Memory B cell (primary cell): ENCODE data around the gene ABHD17B.
A peak's percentile ranks its signal among the peaks of the same experiment; 100 is the strongest.

Experiments used
- ATAC-seq: fragments of 150-1000 bp; cut with Tn5 transposase; 2 replicates; pipeline ENCODE4 v1.10.0; 2021; ENCODE audit warnings: low read depth, mild to moderate bottlenecking, moderate library complexity
- DNase-seq, 2 donors: peaks; one replicate each; pipeline ENCODE4 v3.0.0; 2022; ENCODE audit warnings: low spot score in 2 of 2
- H3K27ac Mint-ChIP-seq: one replicate; pipeline ENCODE4 v1.8.0; 2022; ENCODE audit warnings: mild to moderate bottlenecking, moderate library complexity, mixed read lengths
- H3K27me3 Mint-ChIP-seq: one replicate; pipeline ENCODE4 v1.8.0; 2022; ENCODE audit warnings: mixed read lengths
- H3K36me3 Mint-ChIP-seq: one replicate; pipeline ENCODE4 v1.8.0; 2022; ENCODE audit warnings: mild to moderate bottlenecking, mixed read lengths
- H3K4me1 Mint-ChIP-seq: one replicate; pipeline ENCODE4 v1.8.0; 2022; ENCODE audit warnings: mixed read lengths
- H3K4me3 Mint-ChIP-seq: one replicate; pipeline ENCODE4 v1.8.0; 2022; ENCODE audit warnings: mild to moderate bottlenecking, moderate library complexity, mixed read lengths
- H3K9me3 Mint-ChIP-seq: one replicate; pipeline ENCODE4 v1.8.0; 2022; ENCODE audit warnings: mixed read lengths

The ABHD17B gene

DNA sequence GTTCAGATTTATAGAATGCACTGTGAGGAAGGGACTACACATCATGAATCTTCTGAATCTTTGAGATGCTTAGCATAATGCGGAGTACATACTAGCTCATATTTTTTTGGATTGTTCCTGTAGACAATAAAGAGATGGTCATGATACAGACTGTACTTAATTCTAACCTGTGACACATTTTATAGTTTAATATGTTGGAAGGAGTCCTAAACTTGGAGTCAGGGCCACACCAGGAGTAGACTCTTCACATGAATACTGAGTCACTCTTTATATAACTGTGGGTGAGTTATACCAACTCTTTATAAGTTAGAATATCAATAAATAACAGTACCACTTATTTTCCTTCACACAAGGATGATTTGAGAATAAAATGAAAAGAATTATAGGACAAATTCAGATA lies 17.4 kb upstream of the ABHD17B start:
- peaks cover 9% of the 10 kb centered on the region for H3K36me3 Mint-ChIP-seq
- DNase-seq, result no peak
- no peak overlapping the region for H3K27ac Mint-ChIP-seq
- H3K4me3 Mint-ChIP-seq, result no peak overlapping the region
- ATAC-seq, result no peak
- H3K27me3 Mint-ChIP-seq, result no peaks in the 10 kb centered on the region
- H3K9me3 Mint-ChIP-seq, result peaks cover 2% of the 10 kb centered on the region
- peaks cover 8% of the 10 kb centered on the region for H3K4me1 Mint-ChIP-seq

DNA sequence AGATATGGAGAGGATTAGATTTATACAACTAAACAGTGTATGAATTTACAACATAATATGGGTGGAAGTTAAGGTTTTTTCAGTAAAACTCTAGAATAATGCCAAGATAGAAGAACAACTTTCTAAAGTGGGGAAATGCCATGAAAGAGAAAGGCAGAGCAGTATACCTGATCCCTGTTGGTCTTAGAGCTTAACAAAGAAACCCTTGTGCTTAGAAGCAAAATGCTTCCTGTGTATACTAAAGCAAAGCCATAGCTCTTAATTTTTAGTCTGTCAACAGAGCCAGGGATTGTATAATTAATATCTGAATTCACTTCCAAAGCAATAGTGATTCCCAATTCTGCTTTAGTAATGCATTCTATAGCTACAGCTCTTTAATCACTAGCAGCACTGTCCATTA lies 14.8 kb upstream of the ABHD17B start:
- Mint-ChIP-seq H3K27ac (no peak overlapping the region), H3K36me3 (peaks cover 12% of the 10 kb centered on the region), H3K9me3 (no peaks in the 10 kb centered on the region), H3K27me3 (no peaks in the 10 kb centered on the region), H3K4me3 (no peak overlapping the region), H3K4me1 (peaks cover 18% of the 10 kb centered on the region)
- DNase-seq, result no peak
- no peak for ATAC-seq

DNA sequence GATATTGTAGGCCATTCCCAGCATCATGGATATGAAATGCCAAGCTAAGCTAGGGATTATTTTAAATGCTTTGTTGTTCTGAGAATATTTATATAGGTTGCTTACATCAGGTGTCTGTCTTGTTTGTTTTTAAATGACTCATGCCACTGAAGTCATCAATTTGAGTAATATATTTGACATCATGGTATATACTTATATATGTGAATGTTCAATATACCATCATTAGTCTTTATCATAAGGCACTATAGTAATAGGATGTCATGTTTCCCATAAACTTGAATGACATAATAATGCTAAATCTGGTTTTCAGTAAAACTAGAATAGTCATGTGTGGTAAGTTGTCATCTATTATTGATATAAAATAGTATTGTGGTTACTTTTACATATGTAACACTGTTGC lies 13.6 kb upstream of the ABHD17B start:
- Mint-ChIP-seq H3K4me1 (peaks cover 14% of the 10 kb centered on the region), H3K27ac (no peak overlapping the region), H3K27me3 (no peaks in the 10 kb centered on the region), H3K36me3 (peaks cover 13% of the 10 kb centered on the region), H3K4me3 (no peak overlapping the region), H3K9me3 (no peaks in the 10 kb centered on the region)
- ATAC-seq (no peak), DNase-seq (no peak)

DNA sequence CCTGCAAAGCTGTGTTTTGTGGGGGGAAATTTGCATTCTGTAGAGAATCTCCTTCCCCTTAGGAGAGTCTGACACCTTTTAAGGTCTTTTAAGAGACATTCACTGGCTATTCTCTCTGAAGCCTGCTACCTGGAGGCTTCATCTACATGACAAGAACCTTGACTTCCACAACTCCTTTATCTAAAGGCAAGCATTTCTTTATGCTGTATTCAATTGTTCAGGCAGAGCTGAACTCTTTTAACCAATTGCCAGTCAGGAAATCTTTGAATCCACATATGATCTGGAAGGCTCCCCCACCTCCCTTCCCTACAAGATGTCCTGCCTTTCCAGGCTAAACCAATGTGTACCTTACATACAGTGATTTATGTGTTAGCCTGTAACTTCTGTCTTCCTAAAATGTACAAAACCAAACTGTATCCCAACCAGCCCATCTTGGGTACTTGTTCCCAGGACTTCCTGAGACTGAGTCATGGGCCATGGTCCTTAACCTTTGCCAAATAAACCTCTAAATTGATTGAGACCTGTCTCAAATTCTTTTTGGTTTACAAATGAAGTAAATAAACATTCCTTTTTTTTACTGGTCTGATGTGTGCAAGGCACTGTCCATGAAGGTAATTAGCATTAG lies 10.3 kb upstream of the ABHD17B start:
- no peak for DNase-seq
- Mint-ChIP-seq H3K9me3 (no peaks in the 10 kb centered on the region), H3K27ac (no peak overlapping the region), H3K4me3 (no peak overlapping the region), H3K4me1 (peaks cover 11% of the 10 kb centered on the region), H3K36me3 (peaks cover 22% of the 10 kb centered on the region), H3K27me3 (no peaks in the 10 kb centered on the region)
- no peak for ATAC-seq

DNA sequence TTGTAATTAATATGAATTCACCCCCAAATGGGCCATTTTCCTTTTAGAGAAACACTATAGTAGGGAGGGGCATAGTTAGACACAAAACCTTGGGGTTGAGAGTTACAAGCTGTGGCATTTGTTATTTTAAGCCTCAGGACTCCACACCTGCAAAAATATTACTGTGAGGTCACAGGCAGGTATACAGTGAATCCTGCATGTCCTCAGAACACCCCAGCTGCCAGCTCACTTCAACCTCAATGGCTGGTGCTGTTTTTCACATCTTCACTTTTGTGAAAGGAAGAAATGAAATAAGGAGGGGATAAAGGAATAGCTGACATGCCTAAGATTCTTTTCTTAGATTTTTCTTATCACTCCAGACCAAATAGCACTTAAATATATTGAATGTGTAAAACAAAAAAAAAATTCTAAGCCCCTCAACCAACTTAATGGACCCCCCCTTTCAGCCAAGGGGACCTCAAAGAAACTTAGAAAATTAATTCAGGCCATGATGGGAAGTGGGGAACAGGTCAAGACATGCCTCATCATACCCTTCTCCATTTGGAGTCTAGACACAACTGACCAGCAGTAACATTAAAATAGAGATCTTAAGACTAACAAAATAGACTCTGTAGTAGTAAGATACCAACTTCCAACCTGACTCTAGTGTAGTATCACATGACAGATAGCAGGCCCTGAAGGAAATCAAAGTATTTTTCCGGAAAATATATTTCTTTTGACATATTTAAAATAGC lies 9.6 kb upstream of the ABHD17B start:
- H3K36me3 Mint-ChIP-seq, result peaks cover 22% of the 10 kb centered on the region
- ATAC-seq, result no peak
- H3K9me3 Mint-ChIP-seq, result no peaks in the 10 kb centered on the region
- no peak overlapping the region for H3K4me3 Mint-ChIP-seq
- peaks cover 15% of the 10 kb centered on the region for H3K4me1 Mint-ChIP-seq
- no peaks in the 10 kb centered on the region for H3K27me3 Mint-ChIP-seq
- H3K27ac Mint-ChIP-seq, result no peak overlapping the region
- DNase-seq, result no peak

DNA sequence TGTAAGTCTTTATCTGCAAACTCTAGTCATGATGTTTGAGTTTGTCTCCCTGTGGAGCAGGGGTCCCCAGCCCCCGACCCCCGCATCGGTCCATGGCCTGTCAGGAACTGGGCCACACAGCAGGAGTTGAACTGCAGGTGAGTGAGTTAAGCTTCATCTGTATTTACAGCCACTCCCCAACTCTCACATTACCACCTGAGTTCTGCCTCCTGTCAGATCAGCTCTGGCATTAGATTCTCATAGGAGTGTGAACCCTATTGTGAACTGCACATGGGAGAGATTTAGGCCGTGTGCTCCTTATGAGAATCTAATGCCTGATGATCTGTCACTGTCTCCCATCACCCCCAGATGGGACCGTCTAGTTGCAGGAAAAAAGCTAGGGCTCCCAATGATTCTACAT lies 7.4 kb upstream of the ABHD17B start:
- no peak for ATAC-seq
- no peaks in the 10 kb centered on the region for H3K27me3 Mint-ChIP-seq
- H3K36me3 Mint-ChIP-seq, result peaks cover 20% of the 10 kb centered on the region
- DNase-seq, result no peak
- H3K9me3 Mint-ChIP-seq, result no peaks in the 10 kb centered on the region
- no peak overlapping the region for H3K4me3 Mint-ChIP-seq
- no peak overlapping the region for H3K27ac Mint-ChIP-seq
- peaks cover 18% of the 10 kb centered on the region for H3K4me1 Mint-ChIP-seq

DNA sequence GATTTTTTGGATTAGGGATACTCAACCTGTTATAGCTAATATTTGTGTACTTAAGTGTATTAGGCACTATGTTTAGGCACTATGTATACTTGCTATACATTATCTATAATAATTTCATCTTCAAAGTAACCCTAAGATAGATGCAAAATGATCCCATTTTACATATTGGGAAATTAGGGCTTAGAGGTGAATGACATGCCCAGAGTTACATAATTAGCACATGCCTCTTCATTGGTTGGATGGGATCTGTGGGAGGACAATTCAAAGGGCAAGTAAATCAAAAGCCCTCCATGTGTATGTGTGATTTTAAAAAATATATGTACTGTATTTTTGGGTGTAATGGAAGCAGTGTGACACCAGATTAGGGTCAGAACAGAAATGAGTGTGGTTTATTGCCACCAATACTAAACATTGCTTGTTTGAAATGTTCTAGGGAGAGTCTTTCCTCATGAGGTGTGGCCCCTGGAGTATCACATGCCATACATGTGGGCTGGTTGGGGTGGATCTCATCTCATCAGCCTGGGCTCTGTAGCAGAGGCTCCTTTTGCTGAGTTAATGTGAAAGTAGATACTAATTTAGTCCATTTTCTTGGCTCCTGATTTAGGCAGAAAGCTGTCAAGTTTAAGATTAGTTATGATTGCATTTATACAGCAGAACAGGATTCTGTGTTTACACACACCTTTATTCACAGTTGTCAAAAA lies 6.0 kb upstream of the ABHD17B start:
- Mint-ChIP-seq H3K9me3 (no peaks in the 10 kb centered on the region), H3K27me3 (no peaks in the 10 kb centered on the region), H3K4me3 (no peak overlapping the region), H3K27ac (no peak overlapping the region), H3K4me1 (peaks cover 14% of the 10 kb centered on the region), H3K36me3 (peaks cover 13% of the 10 kb centered on the region)
- ATAC-seq (no peak), DNase-seq (no peak)

DNA sequence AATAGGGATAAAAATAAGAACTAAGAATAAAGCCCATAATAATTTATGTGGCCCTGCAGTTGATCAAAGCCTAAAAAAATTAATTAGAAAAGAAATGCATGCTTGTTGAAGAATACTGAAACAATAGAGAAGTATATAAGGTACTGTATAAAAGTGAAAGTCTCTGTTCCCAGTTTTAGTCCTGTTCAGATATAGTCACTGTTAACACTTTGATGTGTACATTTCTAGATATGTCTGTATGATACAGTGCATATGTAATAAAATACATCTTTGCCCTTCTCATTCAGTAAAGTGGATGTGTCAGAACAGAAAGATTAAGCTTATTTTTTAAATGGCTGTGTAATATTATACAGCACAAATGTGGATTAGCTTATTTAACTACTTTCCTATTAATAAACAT lies 4.5 kb upstream of the ABHD17B start:
- ATAC-seq, result no peak
- DNase-seq, result no peak
- peaks cover 15% of the 10 kb centered on the region for H3K4me1 Mint-ChIP-seq
- peak overlapping the region; percentile 29 for H3K27ac Mint-ChIP-seq
- no peaks in the 10 kb centered on the region for H3K9me3 Mint-ChIP-seq
- H3K36me3 Mint-ChIP-seq, result peaks cover 10% of the 10 kb centered on the region
- H3K4me3 Mint-ChIP-seq, result no peak overlapping the region
- no peaks in the 10 kb centered on the region for H3K27me3 Mint-ChIP-seq

DNA sequence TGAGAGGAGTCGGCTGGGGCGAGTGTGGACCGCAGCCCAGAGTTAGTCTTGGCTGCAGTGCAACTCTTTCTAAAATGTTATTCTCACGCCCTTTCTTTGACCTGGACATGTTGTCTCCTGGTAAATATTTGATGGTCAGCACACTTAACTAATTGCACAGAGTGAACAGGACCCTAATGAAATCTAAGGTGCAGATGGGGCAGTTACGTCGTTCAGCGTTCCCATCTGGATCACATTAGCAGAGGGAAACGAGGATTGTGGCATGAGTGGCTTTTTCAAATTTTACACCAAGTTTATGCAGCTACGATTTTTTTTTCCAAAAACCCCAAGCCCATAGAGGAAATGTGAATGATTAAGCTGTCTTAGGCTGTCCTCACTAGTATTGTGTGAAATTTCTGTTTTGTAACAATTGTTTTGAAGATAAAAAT lies 929 bp upstream of the ABHD17B start:
- no peaks in the 10 kb centered on the region for H3K27me3 Mint-ChIP-seq
- peak overlapping the region; percentile 89 for H3K27ac Mint-ChIP-seq
- H3K4me3 Mint-ChIP-seq, result peak overlapping the region; percentile 99
- H3K9me3 Mint-ChIP-seq, result peaks cover 1% of the 10 kb centered on the region
- ATAC-seq (no peak), DNase-seq (no peak)
- H3K4me1 Mint-ChIP-seq, result peaks cover 33% of the 10 kb centered on the region
- H3K36me3 Mint-ChIP-seq, result peaks cover 2% of the 10 kb centered on the region

DNA sequence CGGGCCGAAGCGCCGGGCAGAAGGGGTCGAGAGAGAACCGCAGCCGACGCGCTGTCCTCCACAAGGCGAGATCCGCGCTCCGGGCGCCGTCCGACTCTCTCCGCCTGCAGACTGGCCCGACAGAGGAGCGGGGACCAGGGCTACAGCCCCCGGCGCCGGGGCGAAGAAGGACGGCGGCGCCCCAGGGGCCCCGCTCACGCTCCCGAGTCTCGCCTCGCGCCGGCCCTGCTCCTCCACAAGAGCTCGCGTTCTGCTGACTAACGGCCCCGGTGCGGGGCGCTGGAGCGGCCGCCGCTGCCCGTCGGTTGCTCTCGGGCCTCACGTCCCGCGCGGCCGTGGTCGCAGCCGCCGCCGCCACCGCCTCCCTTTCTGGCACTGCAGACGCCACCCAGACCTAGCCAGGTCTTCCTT lies 338 bp downstream of the ABHD17B start:
- Mint-ChIP-seq H3K27me3 (no peaks in the 10 kb centered on the region), H3K4me3 (peak overlapping the region; percentile 99), H3K27ac (peak overlapping the region; percentile 89), H3K4me1 (peaks cover 29% of the 10 kb centered on the region), H3K36me3 (peaks cover 2% of the 10 kb centered on the region), H3K9me3 (peaks cover 1% of the 10 kb centered on the region)
- DNase-seq (no peak), ATAC-seq (peak; percentile 24)

DNA sequence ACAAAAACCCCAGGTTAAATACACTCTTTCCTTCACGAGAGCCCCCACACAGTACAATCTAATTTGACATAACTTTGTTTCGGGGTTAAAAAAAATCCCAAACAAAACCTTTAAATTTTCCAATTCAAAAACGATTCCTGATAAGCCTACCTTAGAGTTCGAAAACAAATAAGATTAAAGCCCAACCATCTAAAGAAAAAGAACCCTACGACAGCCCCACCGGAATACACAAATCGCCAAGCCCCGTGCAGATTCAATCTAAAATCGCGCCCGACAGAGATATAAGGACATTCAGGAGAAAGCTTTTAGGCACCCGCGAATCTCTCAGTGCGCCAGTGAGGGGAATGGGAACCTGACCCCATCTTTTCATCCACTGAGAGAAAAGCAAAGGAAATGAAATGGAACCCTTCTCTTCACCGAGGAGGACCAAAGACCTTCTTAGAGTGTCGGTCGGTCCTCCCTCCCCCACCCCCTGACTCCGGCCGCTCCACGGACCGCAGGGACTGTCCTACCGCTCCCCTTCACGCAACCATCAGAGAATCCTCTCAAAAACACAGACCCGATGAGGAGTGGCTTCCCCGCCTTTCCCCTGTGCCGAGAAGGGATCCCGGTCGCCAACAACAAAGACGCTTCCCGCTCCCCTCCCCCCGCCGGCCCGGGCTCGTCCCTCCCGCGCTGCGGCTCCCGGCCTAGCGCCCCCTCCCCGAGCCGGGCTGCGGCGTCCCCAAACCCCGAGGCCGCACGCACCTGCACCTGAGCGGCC lies 925 bp downstream of the ABHD17B start:
- peaks cover 1% of the 10 kb centered on the region for H3K9me3 Mint-ChIP-seq
- peak in 1 of 2 donors; percentile 20 for DNase-seq
- no peaks in the 10 kb centered on the region for H3K27me3 Mint-ChIP-seq
- H3K4me3 Mint-ChIP-seq, result peak overlapping the region; percentile 99
- peaks cover 29% of the 10 kb centered on the region for H3K4me1 Mint-ChIP-seq
- ATAC-seq, result no peak
- peaks cover 2% of the 10 kb centered on the region for H3K36me3 Mint-ChIP-seq
- H3K27ac Mint-ChIP-seq, result peak overlapping the region; percentile 56

DNA sequence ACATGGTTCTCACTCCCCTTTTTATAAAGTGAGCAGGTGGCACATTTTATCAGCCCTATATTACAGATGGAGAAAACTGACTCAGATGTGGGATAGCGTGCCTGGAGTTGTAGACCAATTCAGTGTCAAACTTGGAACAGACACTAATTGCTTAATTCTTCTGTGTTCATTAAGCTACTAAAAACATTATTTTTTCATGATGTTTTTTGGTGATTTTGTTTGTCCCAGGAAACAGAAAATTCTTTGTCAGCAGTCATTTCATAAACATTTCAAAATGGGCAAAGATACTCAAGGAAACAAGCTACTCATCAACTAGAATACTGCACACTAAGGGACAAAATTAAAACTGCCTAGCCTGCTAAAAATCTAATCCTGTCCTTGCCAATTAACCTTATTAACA lies 2.2 kb downstream of the ABHD17B start:
- Mint-ChIP-seq H3K9me3 (peaks cover 1% of the 10 kb centered on the region), H3K4me1 (peaks cover 31% of the 10 kb centered on the region), H3K27ac (no peak overlapping the region), H3K36me3 (peaks cover 2% of the 10 kb centered on the region), H3K27me3 (no peaks in the 10 kb centered on the region), H3K4me3 (peak overlapping the region; percentile 99)
- DNase-seq (no peak), ATAC-seq (no peak)

DNA sequence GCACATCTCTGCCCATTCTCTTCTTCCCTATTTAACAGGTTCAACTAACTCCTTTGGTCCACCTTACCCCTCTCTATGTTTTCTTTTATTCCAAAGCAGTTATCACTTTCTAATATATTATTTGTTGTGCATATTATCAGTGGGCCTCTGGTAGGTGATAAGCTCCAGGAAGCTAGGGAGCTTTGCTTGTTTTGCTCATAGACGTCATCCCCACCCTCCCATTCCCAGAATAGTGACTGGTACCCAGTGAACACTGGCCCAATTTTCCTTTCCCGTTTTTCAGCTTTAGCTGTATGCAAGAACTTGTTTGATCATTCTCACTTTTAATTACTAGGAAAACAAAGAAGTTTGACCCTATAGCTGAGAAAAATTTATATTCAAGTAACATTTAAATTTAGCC lies 6.9 kb downstream of the ABHD17B start:
- peaks cover 27% of the 10 kb centered on the region for H3K4me1 Mint-ChIP-seq
- peaks cover 2% of the 10 kb centered on the region for H3K36me3 Mint-ChIP-seq
- H3K27me3 Mint-ChIP-seq, result no peaks in the 10 kb centered on the region
- peak overlapping the region; percentile 11 for H3K27ac Mint-ChIP-seq
- ATAC-seq (no peak), DNase-seq (no peak)
- H3K4me3 Mint-ChIP-seq, result no peak overlapping the region
- peaks cover 1% of the 10 kb centered on the region for H3K9me3 Mint-ChIP-seq
